Measurements from ENCODE around the gene SPHK2. TPM values are rescaled to one million over a fixed set of nuclear protein-coding genes. Genes with fewer than 3 reads are reported as not detected.
A peak's percentile ranks its signal among the peaks of the same experiment; 100 is the strongest.
"Not testable (repeated sequence)": the region's sequence is repeated elsewhere in the genome, so short reads cannot be mapped to it uniquely, and the experiment has no call there.

Gene SPHK2
- total and polyA plus RNA-seq, 12 donors = 4.3 to 29.9 (median 16.8) TPM

GRCh38 chr19:48629599-48630295, 10.4 kb downstream of the SPHK2 start:
- TF ChIP-seq POLR2A (IDR thresholded peaks at IDR 0.05) = peak in 1 of 2 donors; percentile 74
- TF ChIP-seq CTCF (IDR thresholded peaks at IDR 0.05) = no peak
- intact Hi-C loops (cut with DNase I) = no loop called here
- H3K4me1 ChIP-seq (replicated peaks in 1 of 2) = peaks cover 36 to 55% of the 10 kb centered on the region in 2 donors
- peak overlapping the region; percentile 70 to 91 (median 89) for H3K27ac ChIP-seq
- no peak overlapping the region for H3K4me3 ChIP-seq
- no peaks in the 10 kb centered on the region for H3K27me3 ChIP-seq
- peaks cover 0 to 7% of the 10 kb centered on the region in 2 donors for H3K36me3 ChIP-seq (replicated peaks in 1 of 2)
- DNase-seq = peak; percentile 86 to 97 (median 95)
- H3K9me3 ChIP-seq (replicated peaks in 1 of 3) = no peaks in the 10 kb centered on the region
- WGBS, 4 donors = 18 to 41% (median 36%) methylated on average over 17 to 48 of the region's 48 CpGs

DNA sequence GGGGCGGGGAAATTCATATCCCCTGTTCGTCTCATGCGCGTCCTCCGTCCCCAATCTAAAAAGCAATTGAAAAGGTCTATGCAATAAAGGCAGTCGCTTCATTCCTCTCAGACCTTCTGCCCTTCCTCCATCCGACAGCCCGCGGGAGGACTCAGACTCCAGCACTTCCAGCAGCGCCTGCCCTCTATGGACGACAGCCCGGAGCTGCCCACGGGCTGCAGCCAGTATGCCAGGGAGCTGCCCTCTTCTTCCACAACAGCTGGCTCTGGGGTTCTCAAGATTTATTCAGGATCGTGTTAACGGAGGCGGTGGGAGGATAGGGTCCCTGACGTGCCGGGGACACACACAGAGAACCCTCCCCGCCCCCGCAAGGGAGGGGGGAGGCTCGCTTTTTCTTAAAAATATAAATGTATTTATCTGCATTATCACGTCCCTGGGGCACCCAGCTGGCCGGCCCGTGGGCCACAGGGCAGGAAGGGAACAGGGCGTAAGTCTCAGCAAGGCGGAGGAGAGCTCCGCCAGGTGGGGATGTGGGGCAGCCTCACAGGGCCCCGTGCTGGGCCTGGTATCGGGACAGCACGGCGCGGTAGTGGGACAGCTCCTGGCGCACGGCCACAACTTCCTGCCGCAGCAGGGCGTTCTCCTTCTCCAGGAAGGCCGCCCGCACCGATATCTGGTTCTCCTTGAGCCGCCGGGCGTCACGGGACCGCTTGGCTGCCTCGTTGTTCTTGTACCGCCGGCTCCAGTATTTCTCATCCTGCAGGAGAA, 11.2 kb downstream of the SPHK2 start:
- Histone ChIP-seq H3K27ac (peak overlapping the region; percentile 70 to 91 (median 89)), H3K27me3 (no peaks in the 10 kb centered on the region), H3K4me3 (peak overlapping the region in 1 of 4 donors; percentile 9), H3K9me3 (replicated peaks in 1 of 3) (no peaks in the 10 kb centered on the region), H3K4me1 (replicated peaks in 1 of 2) (peaks cover 40 to 53% of the 10 kb centered on the region in 2 donors), H3K36me3 (replicated peaks in 1 of 2) (peaks cover 0 to 7% of the 10 kb centered on the region in 2 donors)
- peak in 1 of 2 donors; percentile 44 for TF ChIP-seq POLR2A (IDR thresholded peaks at IDR 0.05)
- peak in 4 of 6 experiments; percentile 1 to 25 (median 18) for TF ChIP-seq CTCF (IDR thresholded peaks at IDR 0.05)
- peak; percentile 81 to 96 (median 88) for DNase-seq
- 9 to 26% (median 12%) methylated on average over 19 to 47 of the region's 47 CpGs for WGBS, 4 donors
- intact Hi-C loops (cut with DNase I) = no loop called here

DNA sequence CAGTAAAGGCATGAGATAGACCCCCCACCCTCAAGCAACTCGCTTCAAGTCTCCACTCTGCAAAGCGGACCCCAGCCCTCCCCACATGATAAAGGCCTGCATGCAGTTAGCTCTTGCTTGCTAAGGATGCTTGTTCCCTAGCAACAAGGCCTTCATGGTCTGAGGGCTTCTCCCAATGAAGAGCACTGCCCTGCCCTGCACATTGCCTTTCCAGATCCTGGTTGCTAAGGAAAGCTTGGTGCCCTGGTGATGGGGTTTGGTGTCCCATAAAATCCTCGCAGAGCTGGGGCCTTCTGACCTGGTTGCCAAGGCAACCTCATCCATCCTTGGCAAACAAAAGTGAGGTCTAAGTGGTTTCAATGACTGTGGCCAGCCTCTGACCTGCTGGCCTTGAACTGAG, 11.9 kb downstream of the SPHK2 start:
- no peak overlapping the region for H3K4me3 ChIP-seq
- peaks cover 0 to 7% of the 10 kb centered on the region in 2 donors for H3K36me3 ChIP-seq (replicated peaks in 1 of 2)
- peaks cover 40 to 59% of the 10 kb centered on the region in 2 donors for H3K4me1 ChIP-seq (replicated peaks in 1 of 2)
- H3K9me3 ChIP-seq (replicated peaks in 1 of 3) = no peaks in the 10 kb centered on the region
- no peak for TF ChIP-seq POLR2A (IDR thresholded peaks at IDR 0.05)
- TF ChIP-seq CTCF (IDR thresholded peaks at IDR 0.05) = no peak
- 48 to 92% (median 67%) methylated on average over 1 to 3 of the region's 3 CpGs for WGBS, 4 donors
- H3K27me3 ChIP-seq = no peaks in the 10 kb centered on the region
- H3K27ac ChIP-seq = peak overlapping the region in 4 of 5 donors; percentile 85 to 95 (median 90)
- intact Hi-C loops (cut with DNase I) = no loop called here
- DNase-seq = peak in 1 of 7 donors; percentile 65

- H3K27me3 ChIP-seq; H3K4me3 ChIP-seq; intact Hi-C loops (cut with DNase I); H3K36me3 ChIP-seq (replicated peaks in 1 of 2); H3K9me3 ChIP-seq (replicated peaks in 1 of 3): not testable (repeated sequence)
- 88 to 92% (median 90%) methylated on average over 11 of the region's 11 CpGs for WGBS, 4 donors
- peak overlapping the region in 4 of 5 donors; percentile 93 to 98 (median 95) for H3K27ac ChIP-seq
- peak in 2 of 7 donors; percentile 28 to 65 for DNase-seq
- H3K4me1 ChIP-seq (replicated peaks in 1 of 2) = peaks cover 40 to 66% of the 10 kb centered on the region in 2 donors
Observed at GRCh38 chr19:48632286-48632685, 13.0 kb downstream of the SPHK2 start.

Data from adrenal gland (tissue), 12 donors.